ENCODE data around the gene BCL2.

Gene BCL2

DNA sequence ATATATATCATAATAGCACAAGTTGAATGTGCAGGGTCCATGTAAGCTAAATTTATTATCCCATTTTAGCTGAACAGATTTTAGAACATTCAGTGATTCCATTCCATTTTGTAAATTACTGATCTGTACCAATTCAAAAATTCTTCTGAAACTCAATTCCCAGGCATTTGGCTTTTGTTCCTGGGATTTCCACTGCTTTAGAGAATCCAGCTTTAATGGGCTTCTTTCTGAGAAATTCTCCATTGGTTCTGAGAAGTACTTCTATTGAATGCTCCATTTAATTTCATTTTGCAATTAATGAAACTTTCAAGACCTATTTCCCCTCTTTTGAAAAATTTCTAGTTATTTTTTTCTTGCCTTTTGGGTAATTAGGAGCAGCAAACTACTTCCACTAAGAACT, 36.8 kb downstream of the BCL2 start:
- H2BK5ac ChIP-seq (ENCODE audit: low read depth, low read length, poor library complexity) = no peak overlapping the region
- DNase-seq = no peak

DNA sequence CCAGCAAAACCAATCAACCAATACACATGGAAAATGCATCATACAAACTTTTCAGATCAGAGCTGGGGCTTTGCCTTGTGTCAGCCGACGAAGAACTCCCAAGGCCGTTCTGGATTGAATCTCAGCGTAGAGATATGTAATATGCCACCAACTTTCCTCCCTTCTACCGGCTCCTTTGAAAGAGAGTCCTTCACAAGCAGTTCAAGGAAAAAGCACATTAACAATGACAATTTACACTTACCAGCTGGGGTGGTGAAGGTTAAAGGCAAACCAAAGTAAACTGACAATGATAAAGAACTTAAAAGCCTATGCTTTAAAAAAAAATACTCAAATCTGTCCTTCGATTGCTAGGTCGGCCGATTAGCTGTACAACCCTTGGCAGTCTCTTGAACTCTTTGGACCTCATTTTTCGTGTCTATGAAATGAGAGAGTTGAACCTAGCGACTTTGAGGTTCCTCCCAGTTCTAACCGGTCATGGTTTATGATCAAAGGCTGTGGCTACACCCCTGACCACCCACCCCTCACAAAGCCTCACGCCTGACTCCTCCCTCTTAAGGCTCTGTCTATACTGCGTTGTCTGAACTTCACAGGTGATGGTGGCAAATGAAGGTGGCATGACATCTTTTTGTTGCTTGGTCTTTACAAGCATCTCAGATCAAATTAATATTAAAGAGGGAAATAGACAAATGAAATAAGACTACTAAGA, 46.2 kb downstream of the BCL2 start:
- WGBS (ENCODE audit: extremely low coverage, insufficient coverage, insufficient read length) = no CpG with 5 or more reads among the region's 13 CpGs
- no peak overlapping the region for H4K91ac ChIP-seq (ENCODE audit: low read depth, low read length)
- H3K4me1 ChIP-seq (ENCODE audit: control insufficient read depth in 1 of 2, insufficient read depth in 2 of 2, low read length in 2 of 2) = peaks cover 2 to 5% of the 10 kb centered on the region in 2 experiments
- DNase-seq = no peak
- no peak overlapping the region for H4K12ac ChIP-seq (ENCODE audit: low read depth, low read length)
- H3K4me2 ChIP-seq (ENCODE audit: low read length) = no peak overlapping the region
- H3K9ac ChIP-seq (ENCODE audit: low read length) = no peak overlapping the region
- H2BK12ac ChIP-seq (ENCODE audit: low read length) = no peak overlapping the region
- no peak overlapping the region for H3K14ac ChIP-seq (ENCODE audit: low read length)
- H3K9me3 ChIP-seq (ENCODE audit: insufficient read depth, low read depth, low read length) = no peaks in the 10 kb centered on the region
- no peak overlapping the region for H3K4me3 ChIP-seq (ENCODE audit: low read depth, low read length)
- no peak overlapping the region for H3K27ac ChIP-seq (ENCODE audit: low read depth, low read length)
- no peaks in the 10 kb centered on the region for H3K27me3 ChIP-seq (ENCODE audit: insufficient read depth, low read length)
- H3K4ac ChIP-seq (ENCODE audit: low read depth, low read length) = no peak overlapping the region
- H3K23ac ChIP-seq (ENCODE audit: low read length) = no peak overlapping the region
- no peak overlapping the region for H2AFZ ChIP-seq (ENCODE audit: insufficient read depth, low read length, poor library complexity)
- no peaks in the 10 kb centered on the region for H3K79me1 ChIP-seq (ENCODE audit: low read length)
- no peak overlapping the region for H4K8ac ChIP-seq (ENCODE audit: low read depth, low read length)
- no peak overlapping the region for H3K18ac ChIP-seq (ENCODE audit: low read length)
- no peak overlapping the region for H2AK5ac ChIP-seq (ENCODE audit: low read length)
- no peak overlapping the region for H2BK120ac ChIP-seq (ENCODE audit: insufficient read depth, low read length, poor library complexity)
- no peaks in the 10 kb centered on the region for H3K79me2 ChIP-seq (ENCODE audit: control insufficient read depth, insufficient read depth, low read length, poor library complexity)
- H2BK5ac ChIP-seq (ENCODE audit: low read depth, low read length, poor library complexity) = no peak overlapping the region
- no peaks in the 10 kb centered on the region for H3K36me3 ChIP-seq (ENCODE audit: control insufficient read depth in 1 of 2, insufficient read depth in 2 of 2, low read length in 2 of 2)

More for the DNA sequence above, 36.8 kb downstream of the BCL2 start:
- no peak overlapping the region for H3K9ac ChIP-seq (ENCODE audit: low read length)
- H3K79me2 ChIP-seq (ENCODE audit: control insufficient read depth, insufficient read depth, low read length, poor library complexity) = no peaks in the 10 kb centered on the region
- H2AK5ac ChIP-seq (ENCODE audit: low read length) = no peak overlapping the region
- no peak overlapping the region for H2AFZ ChIP-seq (ENCODE audit: insufficient read depth, low read length, poor library complexity)
- H3K27me3 ChIP-seq (ENCODE audit: insufficient read depth, low read length) = no peaks in the 10 kb centered on the region
- no peak overlapping the region for H4K8ac ChIP-seq (ENCODE audit: low read depth, low read length)
- no peak overlapping the region for H3K4me3 ChIP-seq (ENCODE audit: low read depth, low read length)
- no peak overlapping the region for H3K23ac ChIP-seq (ENCODE audit: low read length)
- no peak overlapping the region for H3K4me2 ChIP-seq (ENCODE audit: low read length)
- H3K27ac ChIP-seq (ENCODE audit: low read depth, low read length) = no peak overlapping the region
- H3K9me3 ChIP-seq (ENCODE audit: insufficient read depth, low read depth, low read length) = no peaks in the 10 kb centered on the region
- H3K4ac ChIP-seq (ENCODE audit: low read depth, low read length) = no peak overlapping the region
- H3K18ac ChIP-seq (ENCODE audit: low read length) = no peak overlapping the region
- no peak overlapping the region for H3K14ac ChIP-seq (ENCODE audit: low read length)
- H4K12ac ChIP-seq (ENCODE audit: low read depth, low read length) = no peak overlapping the region
- H4K91ac ChIP-seq (ENCODE audit: low read depth, low read length) = no peak overlapping the region
- no peaks in the 10 kb centered on the region for H3K4me1 ChIP-seq (ENCODE audit: control insufficient read depth in 1 of 2, insufficient read depth in 2 of 2, low read length in 2 of 2)
- H2BK120ac ChIP-seq (ENCODE audit: insufficient read depth, low read length, poor library complexity) = no peak overlapping the region
- no peak overlapping the region for H2BK12ac ChIP-seq (ENCODE audit: low read length)
- H3K79me1 ChIP-seq (ENCODE audit: low read length) = no peaks in the 10 kb centered on the region
- no peaks in the 10 kb centered on the region for H3K36me3 ChIP-seq (ENCODE audit: control insufficient read depth in 1 of 2, insufficient read depth in 2 of 2, low read length in 2 of 2)

DNA sequence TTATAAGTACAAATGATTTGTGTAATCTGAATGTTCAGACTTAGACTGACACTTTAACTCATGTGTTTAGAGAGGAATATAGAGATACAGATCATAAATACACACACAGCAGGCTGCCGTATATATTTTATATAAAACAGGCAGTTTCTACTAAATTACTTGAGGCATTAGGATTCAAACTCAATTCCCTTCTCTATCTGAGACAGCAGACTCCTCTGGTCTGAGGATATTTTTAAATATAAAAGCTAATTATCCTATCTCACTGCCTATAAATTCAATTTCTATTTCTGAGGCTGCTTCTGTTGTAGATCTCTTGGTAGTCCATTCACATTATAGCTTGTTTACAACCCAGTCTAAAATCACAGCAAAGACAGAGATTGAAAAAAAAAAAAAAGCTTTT, 46.9 kb downstream of the BCL2 start:
- Histone ChIP-seq H3K4ac (ENCODE audit: low read depth, low read length) (no peak overlapping the region), H3K4me3 (ENCODE audit: low read depth, low read length) (no peak overlapping the region), H3K18ac (ENCODE audit: low read length) (no peak overlapping the region), H3K4me1 (ENCODE audit: control insufficient read depth in 1 of 2, insufficient read depth in 2 of 2, low read length in 2 of 2) (peaks cover 2 to 5% of the 10 kb centered on the region in 2 experiments), H3K79me1 (ENCODE audit: low read length) (no peaks in the 10 kb centered on the region), H3K9me3 (ENCODE audit: insufficient read depth, low read depth, low read length) (no peaks in the 10 kb centered on the region), H4K8ac (ENCODE audit: low read depth, low read length) (no peak overlapping the region), H2AFZ (ENCODE audit: insufficient read depth, low read length, poor library complexity) (no peak overlapping the region), H4K12ac (ENCODE audit: low read depth, low read length) (no peak overlapping the region), H2BK12ac (ENCODE audit: low read length) (no peak overlapping the region), H2AK5ac (ENCODE audit: low read length) (no peak overlapping the region), H3K36me3 (ENCODE audit: control insufficient read depth in 1 of 2, insufficient read depth in 2 of 2, low read length in 2 of 2) (no peaks in the 10 kb centered on the region), H3K9ac (ENCODE audit: low read length) (no peak overlapping the region), H2BK5ac (ENCODE audit: low read depth, low read length, poor library complexity) (no peak overlapping the region), H3K27me3 (ENCODE audit: insufficient read depth, low read length) (no peaks in the 10 kb centered on the region), H3K23ac (ENCODE audit: low read length) (no peak overlapping the region), H3K79me2 (ENCODE audit: control insufficient read depth, insufficient read depth, low read length, poor library complexity) (no peaks in the 10 kb centered on the region), H2BK120ac (ENCODE audit: insufficient read depth, low read length, poor library complexity) (no peak overlapping the region), H3K14ac (ENCODE audit: low read length) (no peak overlapping the region), H3K4me2 (ENCODE audit: low read length) (no peak overlapping the region), H3K27ac (ENCODE audit: low read depth, low read length) (no peak overlapping the region), H4K91ac (ENCODE audit: low read depth, low read length) (no peak overlapping the region)
- no CpG with 5 or more reads among the region's 1 CpG for WGBS (ENCODE audit: extremely low coverage, insufficient coverage, insufficient read length)
- DNase-seq = no peak

DNA sequence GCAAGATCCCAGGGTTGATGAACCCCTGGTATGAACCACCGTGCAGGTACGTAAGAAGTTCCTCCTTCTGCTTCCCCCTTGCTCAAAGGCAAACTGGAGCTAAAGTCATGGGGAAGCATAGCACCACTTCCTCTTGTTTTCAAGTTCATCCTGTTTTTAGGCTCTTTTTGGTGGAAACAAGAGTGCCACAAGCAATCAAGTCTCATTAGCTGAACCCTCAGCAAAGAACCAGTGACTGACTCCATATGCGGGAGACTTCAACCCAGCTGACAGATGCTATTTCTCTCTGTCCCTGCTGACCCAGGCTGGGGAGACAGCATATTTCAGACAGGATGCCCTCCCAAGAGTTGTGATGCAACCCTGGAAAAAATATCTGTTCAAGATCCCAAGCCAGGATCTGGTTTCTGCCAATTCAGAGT, 47.7 kb downstream of the BCL2 start:
- no peaks in the 10 kb centered on the region for H3K36me3 ChIP-seq (ENCODE audit: control insufficient read depth in 1 of 2, insufficient read depth in 2 of 2, low read length in 2 of 2)
- no peaks in the 10 kb centered on the region for H3K9me3 ChIP-seq (ENCODE audit: insufficient read depth, low read depth, low read length)
- H3K4me1 ChIP-seq (ENCODE audit: control insufficient read depth in 1 of 2, insufficient read depth in 2 of 2, low read length in 2 of 2) = peaks cover 2 to 5% of the 10 kb centered on the region in 2 experiments
- no peak overlapping the region for H3K27ac ChIP-seq (ENCODE audit: low read depth, low read length)
- H4K12ac ChIP-seq (ENCODE audit: low read depth, low read length) = no peak overlapping the region
- no peak overlapping the region for H4K91ac ChIP-seq (ENCODE audit: low read depth, low read length)
- H3K14ac ChIP-seq (ENCODE audit: low read length) = no peak overlapping the region
- no peak overlapping the region for H2AFZ ChIP-seq (ENCODE audit: insufficient read depth, low read length, poor library complexity)
- no peak overlapping the region for H3K4me3 ChIP-seq (ENCODE audit: low read depth, low read length)
- H2BK12ac ChIP-seq (ENCODE audit: low read length) = no peak overlapping the region
- H3K27me3 ChIP-seq (ENCODE audit: insufficient read depth, low read length) = no peaks in the 10 kb centered on the region
- H3K23ac ChIP-seq (ENCODE audit: low read length) = no peak overlapping the region
- H2BK5ac ChIP-seq (ENCODE audit: low read depth, low read length, poor library complexity) = no peak overlapping the region
- no CpG with 5 or more reads among the region's 3 CpGs for WGBS (ENCODE audit: extremely low coverage, insufficient coverage, insufficient read length)
- no peak overlapping the region for H2AK5ac ChIP-seq (ENCODE audit: low read length)
- no peak overlapping the region for H3K18ac ChIP-seq (ENCODE audit: low read length)
- peak in 1 of 2 donors; percentile 47 for DNase-seq
- H3K79me2 ChIP-seq (ENCODE audit: control insufficient read depth, insufficient read depth, low read length, poor library complexity) = no peaks in the 10 kb centered on the region
- no peak overlapping the region for H3K4me2 ChIP-seq (ENCODE audit: low read length)
- no peak overlapping the region for H2BK120ac ChIP-seq (ENCODE audit: insufficient read depth, low read length, poor library complexity)
- H4K8ac ChIP-seq (ENCODE audit: low read depth, low read length) = no peak overlapping the region
- H3K9ac ChIP-seq (ENCODE audit: low read length) = no peak overlapping the region
- no peaks in the 10 kb centered on the region for H3K79me1 ChIP-seq (ENCODE audit: low read length)
- H3K4ac ChIP-seq (ENCODE audit: low read depth, low read length) = no peak overlapping the region

All from trophoblast cell (in vitro differentiated cells and primary cell).